Measurements from ENCODE around the gene TUBB6.
A peak's percentile ranks its signal among the peaks of the same experiment; 100 is the strongest.

The TUBB6 gene

DNA sequence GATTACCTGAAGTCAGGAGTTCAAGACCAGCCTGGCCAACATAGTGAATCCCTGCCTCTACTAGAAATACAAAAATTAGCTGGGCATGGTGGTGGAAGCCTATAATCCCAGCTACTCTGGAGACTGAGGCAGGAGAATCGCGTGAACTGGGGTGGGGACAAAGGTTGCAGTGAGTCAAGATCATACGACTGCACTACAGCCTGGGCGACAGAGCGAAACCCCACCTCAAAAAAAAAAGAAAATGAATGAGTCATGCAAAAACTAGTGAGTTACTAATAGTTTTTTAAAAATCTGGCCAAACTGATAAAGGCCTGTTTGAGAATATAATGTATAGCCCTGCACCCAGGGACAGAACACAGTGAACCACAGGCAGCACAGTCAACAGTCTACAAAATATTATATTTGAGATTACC lies 51.5 kb downstream of the TUBB6 start:
- no peak overlapping the region for H3K27ac ChIP-seq (ENCODE audit: low read depth, low read length, poor library complexity, severe bottlenecking)
- H3K4me1 ChIP-seq (ENCODE audit: insufficient read depth, low read length, severe bottlenecking) = peaks cover 11% of the 10 kb centered on the region
- no peaks in the 10 kb centered on the region for H3K79me2 ChIP-seq (ENCODE audit: insufficient read depth, low read length)
- H3K4me3 ChIP-seq (ENCODE audit: low read depth, low read length, poor library complexity, severe bottlenecking) = no peak overlapping the region
- H3K9me2 ChIP-seq (ENCODE audit: low read depth, low read length) = no peaks in the 10 kb centered on the region
- no peak overlapping the region for H3K9ac ChIP-seq (ENCODE audit: low read length)
- no peak overlapping the region for H2AFZ ChIP-seq (ENCODE audit: low read length)
- no peaks in the 10 kb centered on the region for H3K27me3 ChIP-seq (ENCODE audit: insufficient read depth, low read length)
- no peaks in the 10 kb centered on the region for H3K9me3 ChIP-seq (ENCODE audit: low read length)
- peaks cover 99% of the 10 kb centered on the region for H3K36me3 ChIP-seq (ENCODE audit: insufficient read depth, low read length)
- H3K4me2 ChIP-seq (ENCODE audit: low read length) = no peak overlapping the region
- H4K20me1 ChIP-seq (ENCODE audit: insufficient read depth, low read length) = no peaks in the 10 kb centered on the region
- no peaks in the 10 kb centered on the region for H3F3A ChIP-seq (ENCODE audit: insufficient read depth, low read length)
- TF ChIP-seq CTCF (IDR thresholded peaks at IDR 0.05; ENCODE audit: low read length) (no peak), EZH2 (IDR thresholded peaks at IDR 0.05; ENCODE audit: borderline replicate concordance, low read length) (no peak)

GRCh38 chr18:12361770-12362378 lies 53.8 kb downstream of the TUBB6 start:
- Histone ChIP-seq H3K9me2 (ENCODE audit: low read depth, low read length) (no peaks in the 10 kb centered on the region), H3K4me2 (ENCODE audit: low read length) (no peak overlapping the region)
- no peak for TF ChIP-seq EZH2 (IDR thresholded peaks at IDR 0.05; ENCODE audit: borderline replicate concordance, low read length)
- TF ChIP-seq CTCF (IDR thresholded peaks at IDR 0.05; ENCODE audit: low read length) = no peak

DNA sequence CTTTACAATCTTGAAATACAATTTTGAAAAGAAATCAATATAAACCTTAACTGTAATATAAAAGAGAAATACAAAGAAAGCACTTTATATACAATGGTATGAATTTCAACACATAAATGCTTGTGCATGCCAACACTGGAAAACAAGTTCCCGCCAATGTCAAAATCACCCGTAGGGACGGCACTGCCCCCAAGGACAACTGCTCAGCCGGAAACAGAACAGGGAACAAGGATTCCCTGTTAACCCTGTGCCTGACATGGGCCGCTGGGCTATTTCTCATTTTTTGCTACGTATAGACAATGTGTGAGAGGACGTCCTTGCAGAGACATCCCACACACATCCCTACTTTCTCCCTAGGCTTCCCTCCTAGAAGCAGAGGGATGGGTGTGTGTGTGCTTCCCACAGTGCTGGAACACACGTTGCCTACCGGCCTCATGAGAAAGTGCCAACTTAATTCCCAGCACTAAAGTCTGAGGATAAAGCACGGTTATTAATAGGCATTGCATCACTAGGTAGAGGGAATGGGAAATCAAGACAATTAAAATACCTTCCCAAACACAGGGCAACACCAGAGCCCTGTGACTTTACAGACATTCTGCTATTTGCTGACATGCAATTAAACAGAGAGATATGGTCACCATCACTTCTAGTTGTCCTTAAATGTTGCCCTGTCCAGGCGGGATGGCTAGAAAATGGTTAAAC lies 54.6 kb downstream of the TUBB6 start:
- Histone ChIP-seq H3K4me2 (ENCODE audit: low read length) (no peak overlapping the region), H3K79me2 (ENCODE audit: insufficient read depth, low read length) (no peaks in the 10 kb centered on the region), H3K4me3 (ENCODE audit: low read depth, low read length, poor library complexity, severe bottlenecking) (no peak overlapping the region), H3K4me1 (ENCODE audit: insufficient read depth, low read length, severe bottlenecking) (peaks cover 11% of the 10 kb centered on the region), H3F3A (ENCODE audit: insufficient read depth, low read length) (no peaks in the 10 kb centered on the region), H2AFZ (ENCODE audit: low read length) (no peak overlapping the region), H3K9ac (ENCODE audit: low read length) (no peak overlapping the region), H3K9me2 (ENCODE audit: low read depth, low read length) (no peaks in the 10 kb centered on the region), H3K9me3 (ENCODE audit: low read length) (no peaks in the 10 kb centered on the region), H3K36me3 (ENCODE audit: insufficient read depth, low read length) (peaks cover 98% of the 10 kb centered on the region), H3K27me3 (ENCODE audit: insufficient read depth, low read length) (no peaks in the 10 kb centered on the region), H3K27ac (ENCODE audit: low read depth, low read length, poor library complexity, severe bottlenecking) (no peak overlapping the region), H4K20me1 (ENCODE audit: insufficient read depth, low read length) (no peaks in the 10 kb centered on the region)
- TF ChIP-seq EZH2 (IDR thresholded peaks at IDR 0.05; ENCODE audit: borderline replicate concordance, low read length) (no peak), CTCF (IDR thresholded peaks at IDR 0.05; ENCODE audit: low read length) (no peak)

More at GRCh38 chr18:12361770-12362378, 53.8 kb downstream of the TUBB6 start:
- Histone ChIP-seq H3F3A (ENCODE audit: insufficient read depth, low read length) (no peaks in the 10 kb centered on the region), H3K9me3 (ENCODE audit: low read length) (no peaks in the 10 kb centered on the region), H3K27ac (ENCODE audit: low read depth, low read length, poor library complexity, severe bottlenecking) (peak overlapping the region; percentile 55), H3K9ac (ENCODE audit: low read length) (no peak overlapping the region), H3K27me3 (ENCODE audit: insufficient read depth, low read length) (no peaks in the 10 kb centered on the region), H2AFZ (ENCODE audit: low read length) (no peak overlapping the region), H3K4me1 (ENCODE audit: insufficient read depth, low read length, severe bottlenecking) (peaks cover 11% of the 10 kb centered on the region), H3K36me3 (ENCODE audit: insufficient read depth, low read length) (peaks cover 98% of the 10 kb centered on the region), H3K79me2 (ENCODE audit: insufficient read depth, low read length) (no peaks in the 10 kb centered on the region), H4K20me1 (ENCODE audit: insufficient read depth, low read length) (no peaks in the 10 kb centered on the region), H3K4me3 (ENCODE audit: low read depth, low read length, poor library complexity, severe bottlenecking) (no peak overlapping the region)
